ENCODE measurements around the gene SH2D3C. TPM values are rescaled to one million over a fixed set of nuclear protein-coding genes. Genes with fewer than 3 reads are reported as not detected.

The SH2D3C gene
- total and polyA plus RNA-seq, 2 of the 8 experiments (the other 6 are each of a cell fraction or from before 2014, with no cell fraction given), result 6.4 to 8.1 TPM

DNA sequence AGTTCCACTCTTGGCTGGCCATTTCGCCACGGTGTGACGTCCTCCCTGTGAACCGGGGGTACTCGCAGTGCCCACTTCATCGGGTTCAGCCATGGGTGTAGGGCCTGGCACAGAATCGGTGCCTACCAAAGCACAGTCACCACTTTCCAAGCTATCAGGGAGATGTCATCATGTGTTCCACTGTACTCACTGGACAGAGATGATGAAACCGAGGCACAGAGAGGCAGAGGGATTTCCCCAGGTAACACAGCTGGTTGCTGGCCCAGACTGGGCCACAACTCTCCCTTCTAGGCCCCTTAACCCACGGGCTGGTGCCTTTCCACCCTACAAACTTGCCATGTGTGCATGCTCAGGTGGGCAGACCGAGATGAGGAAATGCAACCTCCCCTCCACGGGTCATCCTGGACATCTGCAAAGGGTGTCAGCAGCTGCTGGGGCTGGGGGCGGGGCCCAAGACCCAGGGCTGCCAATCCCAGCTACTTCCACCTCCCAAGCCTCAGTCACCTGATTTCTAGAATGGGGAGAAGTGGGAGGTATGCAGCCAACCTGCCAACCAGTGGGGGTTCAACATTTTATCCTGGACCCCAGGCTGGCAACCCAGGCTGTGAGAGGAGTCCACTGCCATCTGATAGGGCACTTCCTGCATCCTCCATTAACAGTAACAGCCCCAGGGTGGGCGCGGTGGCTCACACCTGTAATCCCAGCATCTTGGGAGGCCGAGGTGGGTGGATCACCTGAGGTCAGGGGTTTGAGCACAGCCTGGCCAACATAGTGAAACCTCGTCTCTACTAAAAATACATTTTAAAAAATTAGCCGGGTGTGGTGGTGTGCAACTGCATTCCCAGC, 893 bp upstream of the SH2D3C start:
- H3K36me3 ChIP-seq (ENCODE audit: control insufficient read depth in 2 of 4, insufficient read depth in 4 of 4, low read length in 3 of 4), result no peaks in the 10 kb centered on the region
- no peaks in the 10 kb centered on the region for H3K9me3 ChIP-seq (ENCODE audit: insufficient read depth in 2 of 2, low read depth in 1 of 2, low read length in 1 of 2)
- H2BK120ac ChIP-seq (replicated peaks; ENCODE audit: low read depth, low read length), result peak overlapping the region; percentile 84
- H3K23me2 ChIP-seq (ENCODE audit: low read depth, low read length), result no peaks in the 10 kb centered on the region
- H4K5ac ChIP-seq (ENCODE audit: insufficient read length, low read depth, low read length), result peak overlapping the region; percentile 47
- peak overlapping the region in 2 of 4 experiments; percentile 13 to 31; a peak in 2 of 7 replicates for H3K9ac ChIP-seq (replicated peaks in 1 of 4; ENCODE audit: extremely low read depth in 1 of 4, low read depth in 3 of 4, low read length in 3 of 4)
- ChIA-PET POLR2A (ENCODE audit: partially characterized antibody) (interaction anchor here (0.7 to 1.7 kb wide), 5 partner anchors 13 to 101 kb away, joined by 3 to 6 read pairs (median 4); no protein-coding TSS in a partner anchor), CTCF (ENCODE audit: partially characterized antibody) (interaction anchor here (0.7 to 16.2 kb wide), 13 partner anchors 12 to 142 kb away, joined by 3 to 227 read pairs (median 4); partner anchors contain the start of genes CFAP157 and TOR2A)
- H3K27me3 ChIP-seq (replicated peaks in 1 of 4; ENCODE audit: control insufficient read depth in 3 of 4, extremely low read depth in 1 of 4, insufficient read depth in 3 of 4, low read length in 3 of 4), result no peaks in the 10 kb centered on the region
- peaks cover 0 to 20% (median 15%) of the 10 kb centered on the region in 4 experiments; a peak in 6 of 7 replicates for H3K4me1 ChIP-seq (replicated peaks in 1 of 4; ENCODE audit: control insufficient read depth in 3 of 4, insufficient read depth in 4 of 4, low read length in 3 of 4)
- H2BK15ac ChIP-seq (ENCODE audit: low read length), result peak overlapping the region; percentile 92; the same call in 1 of the 2 replicates
- DNase-seq (ENCODE audit: low read depth in 1 of 2, low spot score in 2 of 2) (no peak), FAIRE-seq (no peak)
- no peak overlapping the region for H3K4me2 ChIP-seq (ENCODE audit: insufficient read depth in 1 of 2, low read depth in 2 of 2, low read length in 2 of 2)
- H3K79me2 ChIP-seq (ENCODE audit: control insufficient read depth in 1 of 2, insufficient read depth in 2 of 2, low read length in 2 of 2), result no peaks in the 10 kb centered on the region
- no peak overlapping the region for H3K56ac ChIP-seq (replicated peaks; ENCODE audit: insufficient read length, low read depth, low read length)
- 86% methylated on average over 17 of the region's 17 CpGs; no CpG with 5 or more reads in 1 of the 2 experiments for WGBS, 2 experiments (ENCODE audit: extremely low coverage in 1 of 2, insufficient coverage in 1 of 2, insufficient read length in 1 of 2, insufficient replicate concordance in 2 of 2, low coverage in 1 of 2, low lambda C conversion rate in 2 of 2, missing lambda C conversion rate in 1 of 2)
- H2BK12ac ChIP-seq (ENCODE audit: low read depth, low read length), result peak overlapping the region; percentile 93; the same call in 1 of the 2 replicates
- H3K18ac ChIP-seq (ENCODE audit: extremely low read depth, low read length), result peak overlapping the region; percentile 51; the same call in 1 of the 2 replicates
- no peak overlapping the region for H3K14ac ChIP-seq (ENCODE audit: insufficient read length)
- H4K8ac ChIP-seq (ENCODE audit: extremely low read depth, insufficient read depth, low read length), result no peak overlapping the region; the same call in 1 of the 2 replicates
- H3K27ac ChIP-seq (ENCODE audit: low read depth, low read length), result no peak overlapping the region; the same call in 1 of the 2 replicates
- no peaks in the 10 kb centered on the region for H4K20me1 ChIP-seq (replicated peaks in 1 of 2; ENCODE audit: control insufficient read depth in 1 of 2, insufficient read depth in 2 of 2, low read length in 2 of 2)
- no peaks in the 10 kb centered on the region for H3K79me1 ChIP-seq (ENCODE audit: low read depth, low read length)
- peak overlapping the region; percentile 68; the same call in 1 of the 2 replicates for H2BK5ac ChIP-seq (ENCODE audit: low read depth, low read length)
- H3K4ac ChIP-seq (replicated peaks; ENCODE audit: insufficient read length, low read depth, low read length), result no peak overlapping the region
- TF ChIP-seq CHD1 (IDR thresholded peaks at IDR 0.05; ENCODE audit: low read depth, low read length) (no peak), RXRA (IDR thresholded peaks at IDR 0.05; ENCODE audit: insufficient read depth, low read depth, low read length) (no peak), FOSL1 (IDR thresholded peaks at IDR 0.05; ENCODE audit: insufficient read depth, low read depth, low read length) (no peak), RFX5 (IDR thresholded peaks at IDR 0.05; ENCODE audit: borderline replicate concordance, low read depth, low read length) (no peak), CEBPB (IDR thresholded peaks at IDR 0.05; ENCODE audit: low read depth, low read length) (no peak), MAFK (IDR thresholded peaks at IDR 0.05; ENCODE audit: low read depth, low read length) (no peak), POU5F1 (IDR thresholded peaks at IDR 0.05; ENCODE audit: low read depth, low read length) (no peak), HDAC2 (IDR thresholded peaks at IDR 0.05; ENCODE audit: borderline replicate concordance in 1 of 2, low read depth in 2 of 2, low read length in 2 of 2) (no peak), SIX5 (IDR thresholded peaks at IDR 0.05; ENCODE audit: low read depth, low read length) (no peak)
- TF ChIP-seq, protein P1, sequence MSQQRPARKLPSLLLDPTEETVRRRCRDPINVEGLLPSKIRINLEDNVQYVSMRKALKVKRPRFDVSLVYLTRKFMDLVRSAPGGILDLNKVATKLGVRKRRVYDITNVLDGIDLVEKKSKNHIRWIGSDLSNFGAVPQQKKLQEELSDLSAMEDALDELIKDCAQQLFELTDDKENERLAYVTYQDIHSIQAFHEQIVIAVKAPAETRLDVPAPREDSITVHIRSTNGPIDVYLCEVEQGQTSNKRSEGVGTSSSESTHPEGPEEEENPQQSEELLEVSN (IDR thresholded peaks at IDR 0.05), result no peak
- H4K91ac ChIP-seq (replicated peaks; ENCODE audit: insufficient read length, low read length), result peak overlapping the region; percentile 80
- H2AK5ac ChIP-seq (ENCODE audit: low read depth, low read length), result peak overlapping the region; percentile 32; the same call in 1 of the 2 replicates
- no peak overlapping the region for H2AFZ ChIP-seq (ENCODE audit: low read length)
- H2BK20ac ChIP-seq (ENCODE audit: low read length), result 0 out of 2 replicates have a peak overlapping the region, but pooled peaks have one; percentile 61
- no peak overlapping the region for H3K23ac ChIP-seq (ENCODE audit: insufficient read length)
- H3K4me3 ChIP-seq (ENCODE audit: extremely low read depth in 1 of 4, insufficient read depth in 2 of 4, low read depth in 3 of 4, low read length in 4 of 4), result no peak overlapping the region
